Esophagus muscularis mucosa (tissue), 4 donors: ENCODE data around the gene ARHGEF7. TPM values are rescaled to one million over a fixed set of nuclear protein-coding genes. Genes with fewer than 3 reads are reported as not detected.

Source experiments
- DNase-seq: peaks from one replicate; pipeline ENCODE4 v3.0.0-alpha.2; 2017; ENCODE audit errors: extremely low spot score
- H3K27ac ChIP-seq, 4 donors: fragments of 200-600 bp; sonication (generic); replicated peaks in 1 of 4; 1 replicate in 3 of 4; 2 replicates in 1 of 4; pipeline ENCODE4 v1.5.1; 2016 to 2019; ENCODE audit warnings: mild to moderate bottlenecking in 1 of 4
- H3K27me3 ChIP-seq, 4 donors: fragments of 200-600 bp; sonication (generic); one replicate each; pipeline versions ENCODE4 v1.5.1 to v1.6.0; 2016 to 2019
- H3K36me3 ChIP-seq, 4 donors: fragments of 200-600 bp; sonication (generic); one replicate each; pipeline ENCODE4 v1.5.1; 2016 to 2019
- H3K4me1 ChIP-seq, 4 donors: fragments of 200-600 bp; sonication (generic); one replicate each; pipeline ENCODE4 v1.5.1; 2016 to 2019
- H3K4me3 ChIP-seq, 4 donors: fragments of 200-600 bp; sonication (generic); 1 replicate in 2 of 4; 2 replicates in 2 of 4; pipeline ENCODE4 v1.5.1; 2016 to 2019; ENCODE audit warnings: mild to moderate bottlenecking in 4 of 4, moderate library complexity in 1 of 4
- H3K9me3 ChIP-seq, 4 donors: fragments of 200-600 bp; sonication (generic); 1 replicate in 3 of 4; 2 replicates in 1 of 4; pipeline ENCODE4 v1.5.1; 2016 to 2019
- EP300 ChIP-seq: sonication (generic); formaldehyde crosslinking; IDR thresholded peaks from one replicate; pipeline ENCODE4 v1.6.1; 2017; ENCODE audit warnings: antibody characterized with exemption
- POLR2A ChIP-seq: fragments of 450-650 bp; IDR thresholded peaks from one replicate; pipeline ENCODE4 v1.6.1; 2017; ENCODE audit warnings: antibody characterized with exemption, moderate library complexity, mild to moderate bottlenecking, low read depth
- POLR2AphosphoS5 ChIP-seq, 2 donors: sonication (generic); formaldehyde crosslinking; IDR thresholded peaks; one replicate each; pipeline ENCODE4 v1.6.1; 2017; ENCODE audit warnings: antibody characterized with exemption in 2 of 2
- WGBS: methylation state at CpG from one replicate; pipeline ENCODE4 v1.1.5; 2018; 5-methylcytosine and 5-hydroxymethylcytosine counted together
- intact Hi-C: fragments of 100-400 bp; cut with DNase I; formaldehyde crosslinking; loops from one replicate; pipeline ENCODE4 v1.15.1; 2023
- total RNA-seq, 4 donors: library from RNA; depleted of rRNA; stranded (reverse); fragments of >200 nt; gene quantifications; one replicate each; pipeline versions ENCODE4 v1.1.0 to v1.2.1, GENCODE V29; 2016
- TF ChIP-seq, protein P1 (sequence below), 3 experiments: fragments of 200-600 bp in 2 of 3; fragments of 450-650 bp in 1 of 3; sonication (generic) in 2 of 3; IDR thresholded peaks; one replicate each; pipeline ENCODE4 v1.5.1; 2017 to 2019; ENCODE audit warnings: antibody characterized with exemption in 3 of 3, mild to moderate bottlenecking in 2 of 3, moderate library complexity in 1 of 3

Gene ARHGEF7
- total RNA-seq, 4 donors from 2014 or later: 36.0 to 53.6 (median 45.1) TPM

DNA sequence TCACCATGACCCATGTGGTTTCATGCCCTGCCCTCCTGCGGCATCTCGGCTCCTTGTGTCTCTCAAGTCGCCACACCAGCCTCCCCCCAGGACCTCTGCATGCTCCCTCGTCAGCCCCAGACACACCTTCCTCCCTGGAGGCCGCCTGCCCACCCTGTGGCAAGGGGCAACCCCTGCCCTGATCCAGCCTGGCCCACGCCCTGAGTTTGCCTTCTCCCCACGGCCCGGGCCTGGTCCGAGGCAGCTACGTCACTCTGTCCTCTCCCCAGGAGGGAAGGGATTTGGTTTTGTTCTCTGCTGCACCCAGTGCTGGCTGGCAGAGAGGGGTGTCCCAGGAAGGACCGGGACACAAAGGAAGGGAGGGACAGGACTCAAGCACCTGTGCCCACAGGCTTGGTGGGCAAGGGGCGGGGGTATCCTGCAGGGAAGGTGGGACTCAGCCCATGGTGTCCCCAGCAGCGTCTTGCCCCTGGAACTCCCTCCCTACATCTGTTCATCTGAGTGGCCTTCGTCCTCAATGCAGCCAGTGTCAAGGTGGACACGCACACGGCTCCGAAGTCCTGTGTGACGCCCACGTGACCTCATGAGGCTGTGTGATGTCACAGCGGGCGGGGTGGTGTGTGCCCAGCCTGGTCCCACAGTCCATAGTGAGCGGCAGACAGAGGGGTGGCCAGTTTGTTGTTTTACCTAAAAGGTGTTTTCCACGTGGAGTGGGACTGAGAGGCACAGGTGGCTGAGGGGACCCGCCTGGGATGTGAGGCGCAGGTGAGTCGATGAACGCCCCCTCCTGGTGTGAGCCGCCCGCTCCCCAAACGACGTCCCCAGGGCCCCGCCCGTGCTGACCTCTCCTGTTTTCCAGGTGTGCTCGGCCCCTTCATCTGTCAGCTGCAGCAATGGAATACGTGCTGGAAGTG, 205.1 kb downstream of the ARHGEF7 start, which contains the start of gene TEX29:
Gene TEX29 (plus strand): TSS at position 645 of the 914 bp plus-strand sequence. CDS start 249 bp downstream, at position 894.
- no peak within 1 kb of the TSS for H3K27ac ChIP-seq
- H3K4me3 ChIP-seq: no peak within 1 kb of the TSS
- intact Hi-C loops: no loop called here
- H3K4me1 ChIP-seq: no peaks in the 10 kb centered on the region
- H3K36me3 ChIP-seq: peaks cover 0 to 20% (median 12%) of the 10 kb centered on the region in 4 donors
- TF ChIP-seq POLR2AphosphoS5 (IDR thresholded peaks at IDR 0.05) (no peak), EP300 (no peak), POLR2A (no peak)
- TF ChIP-seq, protein P1, sequence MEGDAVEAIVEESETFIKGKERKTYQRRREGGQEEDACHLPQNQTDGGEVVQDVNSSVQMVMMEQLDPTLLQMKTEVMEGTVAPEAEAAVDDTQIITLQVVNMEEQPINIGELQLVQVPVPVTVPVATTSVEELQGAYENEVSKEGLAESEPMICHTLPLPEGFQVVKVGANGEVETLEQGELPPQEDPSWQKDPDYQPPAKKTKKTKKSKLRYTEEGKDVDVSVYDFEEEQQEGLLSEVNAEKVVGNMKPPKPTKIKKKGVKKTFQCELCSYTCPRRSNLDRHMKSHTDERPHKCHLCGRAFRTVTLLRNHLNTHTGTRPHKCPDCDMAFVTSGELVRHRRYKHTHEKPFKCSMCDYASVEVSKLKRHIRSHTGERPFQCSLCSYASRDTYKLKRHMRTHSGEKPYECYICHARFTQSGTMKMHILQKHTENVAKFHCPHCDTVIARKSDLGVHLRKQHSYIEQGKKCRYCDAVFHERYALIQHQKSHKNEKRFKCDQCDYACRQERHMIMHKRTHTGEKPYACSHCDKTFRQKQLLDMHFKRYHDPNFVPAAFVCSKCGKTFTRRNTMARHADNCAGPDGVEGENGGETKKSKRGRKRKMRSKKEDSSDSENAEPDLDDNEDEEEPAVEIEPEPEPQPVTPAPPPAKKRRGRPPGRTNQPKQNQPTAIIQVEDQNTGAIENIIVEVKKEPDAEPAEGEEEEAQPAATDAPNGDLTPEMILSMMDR (IDR thresholded peaks at IDR 0.05): no peak
- no peak for DNase-seq
- H3K9me3 ChIP-seq: no peaks in the 10 kb centered on the region
- peaks cover 0 to 10% (median 0%) of the 10 kb centered on the region in 4 donors for H3K27me3 ChIP-seq
- 72% methylated on average over 23 of the region's 35 CpGs for WGBS

DNA sequence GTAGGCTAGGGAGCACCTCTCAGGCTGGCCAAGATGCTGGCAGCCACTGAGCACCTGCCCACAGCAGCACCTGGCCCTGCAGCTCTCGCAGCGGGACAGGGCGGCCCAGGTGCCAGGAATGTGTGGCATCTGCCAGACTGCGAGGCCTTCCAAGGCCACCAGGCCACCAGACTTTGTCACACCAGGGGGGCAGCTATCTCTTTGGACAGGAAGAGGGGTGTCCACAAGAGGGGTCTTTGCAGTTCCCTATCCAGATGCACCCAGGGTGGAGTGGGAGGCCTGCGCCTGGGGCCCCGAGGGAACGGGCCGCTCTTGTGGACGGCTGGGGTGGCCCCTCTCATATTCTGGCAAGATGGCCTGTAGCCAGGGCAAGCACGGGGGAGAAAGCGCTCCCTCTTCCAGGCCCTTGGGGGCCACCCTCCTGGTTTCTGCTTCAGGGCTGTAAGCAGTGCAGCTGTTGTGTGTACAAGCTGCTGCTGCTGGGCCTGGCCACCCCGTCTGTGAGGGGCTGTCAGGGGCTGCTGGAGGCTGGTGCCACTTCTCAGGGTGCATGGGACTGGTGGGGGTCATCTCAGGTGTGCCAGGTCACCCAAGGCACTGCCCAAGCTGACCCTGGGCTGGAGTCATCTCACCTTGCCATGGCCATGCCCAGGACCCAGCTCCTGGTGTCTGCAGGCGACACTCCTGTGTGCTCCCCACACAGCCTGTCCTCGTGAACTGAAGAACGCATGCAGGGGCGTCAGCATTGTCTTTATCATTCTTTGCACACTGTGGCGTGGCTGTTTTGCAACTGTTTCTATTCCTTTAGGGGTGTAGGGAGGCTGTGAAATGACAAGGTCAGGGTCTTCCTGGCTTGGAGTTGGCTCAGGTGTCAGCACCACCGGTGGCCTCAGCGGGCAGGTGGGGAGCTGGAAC, 207.1 kb downstream of the ARHGEF7 start:
- H3K27me3 ChIP-seq: peaks cover 0 to 10% (median 0%) of the 10 kb centered on the region in 4 donors
- intact Hi-C loops: no loop called here
- TF ChIP-seq, protein P1 (IDR thresholded peaks at IDR 0.05): no peak
- TF ChIP-seq EP300 (no peak), POLR2A (no peak), POLR2AphosphoS5 (IDR thresholded peaks at IDR 0.05) (no peak)
- H3K9me3 ChIP-seq: no peaks in the 10 kb centered on the region
- H3K36me3 ChIP-seq: peaks cover 0 to 4% (median 2%) of the 10 kb centered on the region in 4 donors
- no peak for DNase-seq
- H3K4me1 ChIP-seq: no peaks in the 10 kb centered on the region
- no peak overlapping the region for H3K27ac ChIP-seq
- H3K4me3 ChIP-seq: no peak overlapping the region
- WGBS: 95% methylated on average over 10 of the region's 19 CpGs

DNA sequence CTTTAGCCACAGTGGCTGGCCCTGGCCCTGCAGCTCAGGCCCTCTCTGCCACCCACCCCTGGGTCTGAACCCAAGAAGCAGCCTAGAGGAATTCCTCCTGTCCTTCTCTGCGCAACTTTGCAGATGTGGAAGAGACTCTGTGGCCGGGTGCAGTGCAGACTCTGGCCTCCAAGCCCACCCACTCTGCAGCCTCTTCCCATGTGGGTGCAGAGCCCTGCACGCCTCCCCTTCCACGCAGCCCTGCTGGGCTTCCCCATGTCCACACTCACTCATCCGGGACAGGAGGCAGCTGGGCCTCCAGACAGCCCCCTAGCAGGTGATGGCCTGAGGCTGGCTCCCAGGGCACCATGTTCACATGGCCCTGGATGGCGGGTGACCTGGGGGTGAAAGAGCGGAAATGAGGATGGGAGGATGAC, 207.8 kb downstream of the ARHGEF7 start:
- TF ChIP-seq, protein P1 (IDR thresholded peaks at IDR 0.05): no peak
- no peak for TF ChIP-seq POLR2A
- TF ChIP-seq EP300: no peak
- no peak for TF ChIP-seq POLR2AphosphoS5 (IDR thresholded peaks at IDR 0.05)
- intact Hi-C loops: no loop called here
- Histone ChIP-seq H3K4me1 (no peaks in the 10 kb centered on the region), H3K27ac (no peak overlapping the region), H3K27me3 (peaks cover 0 to 10% (median 0%) of the 10 kb centered on the region in 4 donors), H3K36me3 (no peaks in the 10 kb centered on the region), H3K9me3 (no peaks in the 10 kb centered on the region), H3K4me3 (no peak overlapping the region)
- WGBS: 81% methylated on average over 7 of the region's 7 CpGs
- DNase-seq: no peak

DNA sequence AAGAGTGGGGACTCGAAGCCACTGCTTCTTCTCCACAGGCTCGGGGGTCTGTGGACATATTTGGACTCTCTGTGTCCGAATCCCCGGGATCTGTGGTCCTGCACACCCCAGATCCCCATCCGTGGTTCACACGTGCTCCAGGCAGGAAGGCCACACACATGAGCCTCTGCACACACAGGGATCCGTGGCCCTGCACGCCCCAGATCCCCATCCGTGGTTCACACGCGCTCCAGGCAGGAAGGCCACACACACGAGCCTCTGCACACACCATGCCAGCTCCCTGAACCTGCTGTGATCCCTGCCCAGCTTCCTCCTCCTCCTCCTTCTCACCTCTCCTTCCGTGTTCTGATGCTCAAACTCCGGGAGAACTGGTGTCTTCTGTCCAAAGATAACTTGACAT, 208.4 kb downstream of the ARHGEF7 start:
- Histone ChIP-seq H3K4me1 (no peaks in the 10 kb centered on the region), H3K27me3 (peaks cover 0 to 10% (median 0%) of the 10 kb centered on the region in 4 donors), H3K9me3 (no peaks in the 10 kb centered on the region), H3K36me3 (no peaks in the 10 kb centered on the region), H3K27ac (no peak overlapping the region), H3K4me3 (no peak overlapping the region)
- intact Hi-C loops: no loop called here
- no peak for DNase-seq
- 86% methylated on average over 13 of the region's 14 CpGs for WGBS
- no peak for TF ChIP-seq EP300
- TF ChIP-seq POLR2A: no peak
- TF ChIP-seq, protein P1 (IDR thresholded peaks at IDR 0.05): no peak
